K562 (cell line): ENCODE results near the gene MSI1.

Experiments
- RBFOX2 ChIP-seq: fragments of 200-400 bp; formaldehyde crosslinking; IDR thresholded peaks from 2 replicates; pipeline ENCODE4 v1.6.1; 2017; ENCODE audit warnings: low read depth, mild to moderate bottlenecking, low read length, moderate library complexity
- RFX7 ChIP-seq: fragments of 250-450 bp; sonication (Bioruptor Pico); IDR thresholded peaks from 2 replicates; pipeline ENCODE4 v1.5.1; 2021; ENCODE audit warnings: mild to moderate bottlenecking
- ZNF224 ChIP-seq: sonication (generic); formaldehyde crosslinking; IDR thresholded peaks from 2 replicates; pipeline ENCODE4 v1.8.0; 2022; ENCODE audit warnings: mild to moderate bottlenecking, missing genetic modification reagents

DNA sequence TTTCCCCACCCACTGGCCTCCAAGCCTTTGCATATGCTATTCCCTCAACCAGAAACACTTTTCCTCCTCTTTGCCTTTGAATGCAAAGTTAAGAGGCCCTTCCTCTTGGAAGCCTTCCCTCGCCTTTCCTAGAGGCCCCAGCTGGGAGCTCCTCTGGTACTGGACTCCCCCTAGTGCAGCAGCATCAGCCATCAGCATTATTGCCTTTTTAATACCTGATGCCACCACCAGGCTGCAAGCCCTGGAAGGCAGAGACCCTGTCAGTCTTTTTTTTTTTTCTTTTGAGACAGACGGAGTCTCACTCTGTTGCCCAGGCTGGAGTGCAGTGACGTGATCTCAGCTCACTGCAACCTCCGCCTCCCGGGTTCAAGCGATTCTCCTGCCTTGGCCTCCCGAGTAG, 22.3 kb downstream of the MSI1 start:
- TF ChIP-seq RFX7 (CRISPR knock-in tag) (no peak), ZNF224 (CRISPR knock-in tag) (no peak), RBFOX2 (no peak)
